ENCODE results near the gene ALDH1L1.

DNA sequence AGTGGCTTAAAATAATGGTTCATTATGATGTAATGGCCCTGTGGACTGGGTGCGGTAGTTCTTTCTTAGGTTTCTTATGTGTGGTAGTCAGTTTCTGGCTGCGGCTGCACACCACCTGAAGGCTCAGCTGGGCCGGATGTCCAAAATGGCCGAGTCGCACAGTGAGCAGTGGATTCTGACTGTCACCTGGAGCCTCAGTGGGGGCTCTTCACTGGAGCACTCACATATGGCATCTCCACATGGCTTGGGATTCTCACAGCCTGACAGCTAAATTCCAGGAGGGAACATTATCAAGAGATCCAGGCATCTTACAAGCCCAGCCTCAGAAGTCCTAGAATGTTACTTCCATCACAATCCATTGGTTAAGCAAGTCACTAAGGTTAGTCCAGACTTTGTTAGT is 26.8 kb upstream of the ALDH1L1 start:
- no peak for TF ChIP-seq CTCF (IDR thresholded peaks at IDR 0.05)
- TF ChIP-seq EZH2 (IDR thresholded peaks at IDR 0.05; ENCODE audit: borderline replicate concordance, insufficient read depth, low read depth, low read length, poor library complexity, severe bottlenecking), result no peak
